Heart right ventricle (tissue), 16 donors: ENCODE measurements around the gene TEX26. TPM values are rescaled to one million over a fixed set of nuclear protein-coding genes. Genes with fewer than 3 reads are reported as not detected.

Source experiments
- ATAC-seq, 8 donors: fragments of 200-7000 bp; cut with Tn5 transposase; one replicate each; pipeline ENCODE4 v1.9.1; 2020; ENCODE audit warnings: mild to moderate bottlenecking in 8 of 8, moderate library complexity in 8 of 8, moderate number of reproducible peaks in 1 of 8
- DNase-seq, 2 donors: peaks; one replicate each; pipeline ENCODE4 v3.0.0-alpha.2; 2020
- H3K27ac ChIP-seq, 10 donors: fragments of 200-600 bp; sonication (generic) in 2 of 10; one replicate each; pipeline versions ENCODE4 v1.5.0 to v1.8.0; 2020 to 2022; ENCODE audit warnings: mild to moderate bottlenecking in 3 of 10
- H3K27me3 ChIP-seq, 7 donors: fragments of 200-600 bp; one replicate each; pipeline ENCODE4 v1.8.0; 2021 to 2022; ENCODE audit warnings: mild to moderate bottlenecking in 2 of 7
- H3K36me3 ChIP-seq, 9 donors: fragments of 200-600 bp; sonication (generic) in 1 of 9; one replicate each; pipeline versions ENCODE4 v1.5.0 to v1.8.0; 2020 to 2022; ENCODE audit warnings: mild to moderate bottlenecking in 2 of 9
- H3K4me1 ChIP-seq, 9 donors: fragments of 200-600 bp; sonication (generic) in 1 of 9; one replicate each; pipeline versions ENCODE4 v1.5.0 to v1.8.0; 2020 to 2022; ENCODE audit warnings: mild to moderate bottlenecking in 4 of 9
- H3K4me3 ChIP-seq, 10 donors: fragments of 200-600 bp; sonication (generic) in 2 of 10; one replicate each; pipeline versions ENCODE4 v1.5.0 to v1.8.0; 2020 to 2022; ENCODE audit warnings: mild to moderate bottlenecking in 7 of 10, moderate library complexity in 2 of 10
- H3K9me3 ChIP-seq, 11 donors: fragments of 200-600 bp in 10 of 11; sonication (generic) in 2 of 11; one replicate each; pipeline versions ENCODE4 v1.5.0 to v1.8.0; 2013 to 2022; ENCODE audit warnings: mild to moderate bottlenecking in 2 of 11, control low read depth in 1 of 11, moderate library complexity in 1 of 11
- CTCF ChIP-seq, 9 donors: fragments of 200-600 bp; sonication (generic) in 2 of 9; IDR thresholded peaks; one replicate each; pipeline versions ENCODE4 v1.5.0 to v1.8.0; 2021 to 2022; ENCODE audit warnings: antibody characterized with exemption in 9 of 9, mild to moderate bottlenecking in 5 of 9, moderate library complexity in 1 of 9
- WGBS, 2 donors: extraction: QIAGEN DNeasy Blood & Tissue Kit; methylation state at CpG; one replicate each; pipeline ENCODE4 v1.1.7; 2013; ENCODE audit warnings: inconsistent platforms in 1 of 2; 5-methylcytosine and 5-hydroxymethylcytosine counted together
- intact Hi-C, 10 donors: fragments of 100-400 bp; cut with DNase I; formaldehyde crosslinking; loops; one replicate each; pipeline versions ENCODE4 v1.11.1 to v1.14.2; 2022
- polyA plus RNA-seq, 2 donors: library from polyadenylated mRNA; stranded (reverse); fragments of 200-250 nt; gene quantifications; one replicate each; pipeline ENCODE4 v1.2.3, GENCODE V29; 2013
- total RNA-seq, 10 donors: library from RNA; stranded (reverse); fragmentation: NEBNext Ultra II Directional in 3 of 10; extraction: Animal tissue kit (Norgen Biotek cat#: 25700) in 3 of 10; gene quantifications; one replicate each; pipeline versions ENCODE4 v1.2.1 to v1.2.4, GENCODE V29; 2021 to 2023
- donor health status: Arrhythmogenic right ventricular cardiomyopathy.
- donor health status: ischemic (EF 13 %, LVEDD 7.1; RV severe dilation, severe dysfunction).
- donor health status: healthy with polysubstance abuse.
- donor health status: DM: no; HTN: yes; CAD: no.
- donor health status: DM: no; HTN: no; CAD: no.
- donor health status: ischemic (EF 25% LVEDD 6.9; RV normal size, moderate dysfunction).
- donor health status: ischemic (EF 25% LVEDD 5.7; RV mildly dilated, moderate dysfunction).
- donor health status: healthy.
- donor health status: DM: yes; HTN: yes; CAD: no.
- donor health status: Ischemic cardiomyopathy.
- donor health status: ischemic (EF 35%, LVEDD 5.7; RV mildly dilated, moderate dysfunction).
- donor health status: nonischemic (EF 11% LVEDD 7.7; RV severe dilation, severe dysfunction).
- donor health status: DM: yes; HTN: yes; CAD: no.
- donor health status: PGD.
- donor health status: ischemic (EF 29% LVEDD 5.4; RV normal size, mild dysfunction).
- donor health status: nonischemic (EF 23%, LVEDD 6.1; RV moderate dilation, normal function).

The TEX26 gene
- total and polyA plus RNA-seq, 12 donors, result not detected

- Histone ChIP-seq H3K4me3 (no peak overlapping the region), H3K27me3 (peaks cover 0 to 34% (median 11%) of the 10 kb centered on the region in 7 donors), H3K9me3 (no peaks in the 10 kb centered on the region), H3K4me1 (no peaks in the 10 kb centered on the region), H3K36me3 (no peaks in the 10 kb centered on the region), H3K27ac (no peak overlapping the region)
- DNase-seq (no peak), ATAC-seq (no peak)
- TF ChIP-seq CTCF (IDR thresholded peaks at IDR 0.05), result no peak
- intact Hi-C loops, result no loop called here
- 65 to 94% methylated on average over 2 of the region's 2 CpGs for WGBS, 2 donors
These were observed 36.4 kb downstream of the TEX26 start for GRCh38 chr13:30968846-30969245.

- Histone ChIP-seq H3K4me1 (no peaks in the 10 kb centered on the region), H3K4me3 (no peak overlapping the region), H3K27me3 (peaks cover 0 to 20% (median 6%) of the 10 kb centered on the region in 7 donors), H3K27ac (no peak overlapping the region), H3K36me3 (no peaks in the 10 kb centered on the region), H3K9me3 (no peaks in the 10 kb centered on the region)
- intact Hi-C loops, result no loop called here
- no peak for ATAC-seq
- no peak for TF ChIP-seq CTCF (IDR thresholded peaks at IDR 0.05)
- DNase-seq, result no peak
- WGBS, 2 donors, result 59 to 61% methylated on average over 2 of the region's 2 CpGs
These were observed 39.1 kb downstream of the TEX26 start for GRCh38 chr13:30971575-30971974.

- Histone ChIP-seq H3K27me3 (peaks cover 0 to 11% (median 3%) of the 10 kb centered on the region in 7 donors), H3K36me3 (no peaks in the 10 kb centered on the region), H3K9me3 (no peaks in the 10 kb centered on the region), H3K4me3 (no peak overlapping the region), H3K27ac (no peak overlapping the region), H3K4me1 (peaks cover 0 to 6% (median 0%) of the 10 kb centered on the region in 9 donors)
- ATAC-seq (no peak), DNase-seq (no peak)
- TF ChIP-seq CTCF (IDR thresholded peaks at IDR 0.05), result no peak
- 0 to 14% methylated on average over 1 of the region's 1 CpG for WGBS, 2 donors
- intact Hi-C loops, result no loop called here
These were observed 40.5 kb downstream of the TEX26 start for GRCh38 chr13:30972888-30973377.

GRCh38 chr13:30974350-30974749, 41.9 kb downstream of the TEX26 start:
- Histone ChIP-seq H3K4me3 (no peak overlapping the region), H3K36me3 (no peaks in the 10 kb centered on the region), H3K9me3 (no peaks in the 10 kb centered on the region), H3K27ac (no peak overlapping the region), H3K27me3 (peaks cover 0 to 11% (median 6%) of the 10 kb centered on the region in 7 donors), H3K4me1 (peaks cover 0 to 6% (median 0%) of the 10 kb centered on the region in 9 donors)
- ATAC-seq (no peak), DNase-seq (no peak)
- no peak for TF ChIP-seq CTCF (IDR thresholded peaks at IDR 0.05)
- 40 to 54% methylated on average over 2 of the region's 2 CpGs for WGBS, 2 donors
- intact Hi-C loops, result no loop called here
